Thyroid gland (tissue), 4 donors: ENCODE measurements around the gene SPTBN1.

Experiments
- POLR2A ChIP-seq, 2 donors: fragments of 450-650 bp; IDR thresholded peaks; one replicate each; pipeline ENCODE4 v1.6.1; 2017; ENCODE audit warnings: antibody characterized with exemption in 2 of 2, mild to moderate bottlenecking in 2 of 2, moderate library complexity in 1 of 2
- TF ChIP-seq, protein P1 (sequence below), 6 experiments: fragments of 200-600 bp in 3 of 6; fragments of 450-650 bp in 3 of 6; sonication (generic) in 3 of 6; IDR thresholded peaks; one replicate each; pipeline ENCODE4 v1.5.1; 2016 to 2019; ENCODE audit warnings: antibody characterized with exemption in 6 of 6, mild to moderate bottlenecking in 2 of 6, inconsistent platforms in 1 of 6, moderate library complexity in 1 of 6

DNA sequence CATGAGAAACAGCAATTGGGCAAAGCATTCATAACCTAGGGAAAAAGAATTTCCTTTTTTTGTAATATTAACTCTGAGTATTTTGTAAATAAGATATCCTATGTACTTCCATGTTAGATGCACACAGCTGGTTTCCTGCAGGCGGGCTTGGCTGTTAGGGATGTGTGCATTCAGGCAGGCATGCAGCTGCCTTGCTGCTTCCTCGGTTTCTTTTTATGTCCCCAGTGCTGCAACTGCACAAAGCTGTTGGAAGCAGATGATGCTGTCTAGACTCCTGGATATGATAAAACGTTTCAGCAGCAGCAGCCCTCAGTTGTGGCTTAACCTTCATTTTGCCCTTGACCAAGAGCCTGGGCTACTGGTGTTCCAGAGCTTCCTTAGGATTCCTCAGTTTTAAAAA, 177.9 kb downstream of the SPTBN1 start:
- TF ChIP-seq POLR2A (IDR thresholded peaks at IDR 0.05), result no peak
- TF ChIP-seq, protein P1, sequence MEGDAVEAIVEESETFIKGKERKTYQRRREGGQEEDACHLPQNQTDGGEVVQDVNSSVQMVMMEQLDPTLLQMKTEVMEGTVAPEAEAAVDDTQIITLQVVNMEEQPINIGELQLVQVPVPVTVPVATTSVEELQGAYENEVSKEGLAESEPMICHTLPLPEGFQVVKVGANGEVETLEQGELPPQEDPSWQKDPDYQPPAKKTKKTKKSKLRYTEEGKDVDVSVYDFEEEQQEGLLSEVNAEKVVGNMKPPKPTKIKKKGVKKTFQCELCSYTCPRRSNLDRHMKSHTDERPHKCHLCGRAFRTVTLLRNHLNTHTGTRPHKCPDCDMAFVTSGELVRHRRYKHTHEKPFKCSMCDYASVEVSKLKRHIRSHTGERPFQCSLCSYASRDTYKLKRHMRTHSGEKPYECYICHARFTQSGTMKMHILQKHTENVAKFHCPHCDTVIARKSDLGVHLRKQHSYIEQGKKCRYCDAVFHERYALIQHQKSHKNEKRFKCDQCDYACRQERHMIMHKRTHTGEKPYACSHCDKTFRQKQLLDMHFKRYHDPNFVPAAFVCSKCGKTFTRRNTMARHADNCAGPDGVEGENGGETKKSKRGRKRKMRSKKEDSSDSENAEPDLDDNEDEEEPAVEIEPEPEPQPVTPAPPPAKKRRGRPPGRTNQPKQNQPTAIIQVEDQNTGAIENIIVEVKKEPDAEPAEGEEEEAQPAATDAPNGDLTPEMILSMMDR (IDR thresholded peaks at IDR 0.05), result no peak
